CD4-positive, alpha-beta T cell treated with Interleukin-2 at 100 ng/mL for 4 hours (primary cell): ENCODE results near the gene SMAD2.
"Not testable (repeated sequence)": the region's sequence is repeated elsewhere in the genome, so short reads cannot be mapped to it uniquely, and the experiment has no call there.

Experiments used
- DNase-seq: peaks from one replicate; pipeline ENCODE4 v3.0.0-alpha.2; 2020; ENCODE audit warnings: low spot score

Gene SMAD2

GRCh38 chr18:47793609-47794008 is 136.8 kb downstream of the SMAD2 start:
- no peak for DNase-seq

- DNase-seq, result no peak
These were observed 138.9 kb downstream of the SMAD2 start for GRCh38 chr18:47791461-47791985.

- DNase-seq, result no peak
These were observed 140.4 kb downstream of the SMAD2 start for GRCh38 chr18:47790036-47790435.

GRCh38 chr18:47788621-47789020 is 141.8 kb downstream of the SMAD2 start:
- no peak for DNase-seq

GRCh38 chr18:47781561-47781960 is 148.9 kb downstream of the SMAD2 start:
- DNase-seq, result no peak

GRCh38 chr18:47780011-47780725 is 150.3 kb downstream of the SMAD2 start:
- no peak for DNase-seq

- no peak for DNase-seq
These were observed 151.1 kb downstream of the SMAD2 start for GRCh38 chr18:47779381-47779780.

GRCh38 chr18:47777626-47778025 is 152.8 kb downstream of the SMAD2 start:
- no peak for DNase-seq

GRCh38 chr18:47775961-47776360 is 154.5 kb downstream of the SMAD2 start:
- no peak for DNase-seq

GRCh38 chr18:47773931-47774330 is 156.5 kb downstream of the SMAD2 start:
- DNase-seq, result no peak

- DNase-seq, result peak; percentile 52
These were observed 157.8 kb downstream of the SMAD2 start for GRCh38 chr18:47772374-47773248.

- no peak for DNase-seq
These were observed 158.5 kb downstream of the SMAD2 start for GRCh38 chr18:47771922-47772321.

- no peak for DNase-seq
These were observed 162.8 kb downstream of the SMAD2 start for GRCh38 chr18:47767699-47768098.

GRCh38 chr18:47767198-47767597 is 163.3 kb downstream of the SMAD2 start:
- not testable (repeated sequence) for DNase-seq
